ENCODE measurements around the gene POLR2E. TPM values are rescaled to one million over a fixed set of nuclear protein-coding genes. Genes with fewer than 3 reads are reported as not detected.

POLR2E gene
- total RNA-seq, 1 donor from 2014 or later = 265 TPM

- Mint-ChIP-seq H3K36me3 (ENCODE audit: low read depth) (peaks cover 7% of the 10 kb centered on the region), H3K4me3 (peak overlapping the region; percentile 80), H3K27ac (peak overlapping the region; percentile 55), H3K9me3 (no peaks in the 10 kb centered on the region), H3K4me1 (ENCODE audit: low read depth) (peaks cover 17% of the 10 kb centered on the region), H3K27me3 (ENCODE audit: insufficient read depth) (no peaks in the 10 kb centered on the region)
- intact Hi-C loops (cut with micrococcal nuclease) = no loop called here
- no peak for DNase-seq (ENCODE audit: low spot score)
These were observed 10.1 kb upstream of the POLR2E start for GRCh38 chr19:1105008-1105872.

DNA sequence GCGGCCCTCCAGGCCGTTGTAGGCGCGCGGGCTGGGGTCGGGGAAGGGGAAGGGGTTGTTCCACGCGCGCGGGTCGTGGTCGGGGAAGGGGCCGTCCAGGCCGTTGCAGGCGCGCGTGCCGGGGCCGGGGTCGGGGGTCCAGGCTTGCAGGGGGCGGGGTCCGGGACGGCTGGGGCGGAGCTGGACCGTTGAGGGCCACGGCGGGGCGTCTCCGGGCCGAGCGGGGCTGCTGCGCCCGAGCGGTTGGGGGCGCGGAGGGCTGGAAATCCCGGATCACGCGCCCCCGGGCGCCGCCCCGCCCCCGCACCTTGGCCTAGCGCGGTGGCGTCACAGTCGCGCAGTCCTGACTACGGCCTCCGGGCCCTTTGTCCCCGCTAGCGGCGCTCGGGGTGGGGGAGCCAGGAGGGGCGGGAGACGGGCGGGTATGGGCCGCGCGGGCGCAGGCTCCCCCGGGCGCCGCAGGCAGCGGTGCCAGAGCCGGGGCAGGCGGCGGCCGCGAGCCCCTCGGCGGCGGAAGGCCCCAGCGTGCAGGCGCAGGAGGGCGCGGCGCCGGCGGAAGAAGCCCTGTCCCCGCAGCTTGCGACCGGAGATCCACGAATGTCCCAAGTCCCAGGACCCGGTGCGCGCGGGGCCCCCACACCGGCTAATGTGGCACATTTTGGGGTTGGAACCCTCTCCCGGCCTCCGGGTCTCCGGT, 9.3 kb upstream of the POLR2E start:
- H3K4me3 Mint-ChIP-seq = peak overlapping the region; percentile 80
- H3K27ac Mint-ChIP-seq = peak overlapping the region; percentile 55
- DNase-seq (ENCODE audit: low spot score) = peak; percentile 71
- peaks cover 7% of the 10 kb centered on the region for H3K9me3 Mint-ChIP-seq
- H3K27me3 Mint-ChIP-seq (ENCODE audit: insufficient read depth) = peaks cover under 1% of the 10 kb centered on the region
- intact Hi-C loops (cut with micrococcal nuclease) = loop anchor here (1.0 to 5.0 kb wide), 3 partner anchors 28 to 83 kb away; partner anchors contain the start of genes ARHGAP45, RNU6-2 and TMEM259
- H3K36me3 Mint-ChIP-seq (ENCODE audit: low read depth) = peaks cover 13% of the 10 kb centered on the region
- peaks cover 24% of the 10 kb centered on the region for H3K4me1 Mint-ChIP-seq (ENCODE audit: low read depth)

DNA sequence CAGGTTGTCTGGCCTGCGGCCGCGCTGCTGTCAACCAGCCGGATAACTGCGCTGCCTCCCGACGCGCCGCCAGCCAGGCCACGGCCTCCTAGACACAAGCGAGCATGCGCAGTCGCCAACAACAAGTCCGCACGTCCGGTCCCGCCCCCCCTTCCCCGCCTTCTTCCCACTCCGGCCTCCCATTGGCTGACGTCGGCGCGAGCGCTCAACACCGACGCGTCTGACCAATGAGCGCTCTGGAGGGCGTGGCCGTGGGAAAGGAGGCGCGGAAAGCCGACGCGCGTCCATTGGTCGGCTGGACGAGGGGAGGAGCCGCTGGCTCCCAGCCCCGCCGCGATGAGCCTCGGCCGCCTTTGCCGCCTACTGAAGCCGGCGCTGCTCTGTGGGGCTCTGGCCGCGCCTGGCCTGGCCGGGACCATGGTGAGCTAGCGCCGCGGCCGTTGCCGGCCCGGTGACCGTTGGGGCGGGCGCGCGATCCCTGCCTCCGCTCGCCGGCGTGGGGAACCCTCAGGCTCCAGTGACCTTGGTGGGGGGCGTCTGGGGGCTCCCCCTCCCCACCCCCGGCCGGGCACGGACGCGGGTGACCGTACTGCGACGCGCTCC, 8.6 kb upstream of the POLR2E start, which contains the start of gene GPX4:
GPX4 (plus strand) TSS at position 287 of the 603 bp plus-strand sequence; CDS start at position 337, 50 bp downstream.
- Mint-ChIP-seq H3K36me3 (ENCODE audit: low read depth) (peaks cover 14% of the 10 kb centered on the region), H3K27ac (peak within 1 kb of the TSS; percentile 90), H3K27me3 (ENCODE audit: insufficient read depth) (peaks cover 2% of the 10 kb centered on the region), H3K4me1 (ENCODE audit: low read depth) (peaks cover 30% of the 10 kb centered on the region), H3K4me3 (peak within 1 kb of the TSS; percentile 80), H3K9me3 (peaks cover 8% of the 10 kb centered on the region)
- DNase-seq (ENCODE audit: low spot score) = peak; percentile 96
- intact Hi-C loops (cut with micrococcal nuclease) = loop anchor here (1.0 to 5.0 kb wide), 7 partner anchors 9 to 137 kb away; partner anchors contain the start of genes ABCA7, ARHGAP45, ATP5F1D and CNN2

- no peak for DNase-seq (ENCODE audit: low spot score)
- Mint-ChIP-seq H3K36me3 (ENCODE audit: low read depth) (peaks cover 12% of the 10 kb centered on the region), H3K27me3 (ENCODE audit: insufficient read depth) (peaks cover 2% of the 10 kb centered on the region), H3K4me3 (peak overlapping the region; percentile 76), H3K4me1 (ENCODE audit: low read depth) (peaks cover 36% of the 10 kb centered on the region), H3K9me3 (peaks cover 8% of the 10 kb centered on the region), H3K27ac (peak overlapping the region; percentile 90)
- intact Hi-C loops (cut with micrococcal nuclease) = loop anchor here (1.0 to 5.0 kb wide), 5 partner anchors 8 to 138 kb away; partner anchors contain the start of genes ABCA7, ARHGAP45, ATP5F1D and CNN2
These were observed 8.0 kb upstream of the POLR2E start for GRCh38 chr19:1103132-1103707.

- peaks cover 8% of the 10 kb centered on the region for H3K9me3 Mint-ChIP-seq
- H3K4me3 Mint-ChIP-seq = peak overlapping the region; percentile 76
- intact Hi-C loops (cut with micrococcal nuclease) = loop anchor here (1.0 to 5.0 kb wide), 5 partner anchors 7 to 138 kb away; partner anchors contain the start of genes ABCA7, ARHGAP45, ATP5F1D and CNN2
- peaks cover 12% of the 10 kb centered on the region for H3K36me3 Mint-ChIP-seq (ENCODE audit: low read depth)
- H3K4me1 Mint-ChIP-seq (ENCODE audit: low read depth) = peaks cover 43% of the 10 kb centered on the region
- DNase-seq (ENCODE audit: low spot score) = peak; percentile 39
- peak overlapping the region; percentile 90 for H3K27ac Mint-ChIP-seq
- H3K27me3 Mint-ChIP-seq (ENCODE audit: insufficient read depth) = peaks cover 2% of the 10 kb centered on the region
These were observed 7.4 kb upstream of the POLR2E start for GRCh38 chr19:1102407-1103131.

DNA sequence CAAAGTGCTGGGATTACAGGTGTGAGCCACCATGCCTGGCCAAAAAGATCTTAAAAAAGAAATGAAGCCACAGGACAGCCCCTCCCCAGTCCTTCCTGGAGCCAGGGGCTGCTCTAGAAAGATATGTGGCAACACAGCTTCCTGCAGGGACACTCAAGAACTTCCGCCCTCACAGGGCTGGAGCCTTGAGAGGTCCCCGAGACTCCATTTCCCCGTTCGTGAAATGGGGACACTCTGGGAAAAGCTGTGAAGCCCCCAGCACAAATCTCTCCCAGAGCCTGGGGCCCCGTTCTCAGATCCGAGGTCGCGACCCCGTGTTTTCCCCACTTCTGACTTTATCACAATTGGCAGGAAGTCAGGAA, 6.1 kb upstream of the POLR2E start:
- intact Hi-C loops (cut with micrococcal nuclease) = loop anchor here (5.0 kb wide), 1 partner anchor 34 kb away; the partner anchor contains the start of gene ARHGAP45
- Mint-ChIP-seq H3K27me3 (ENCODE audit: insufficient read depth) (peaks cover 2% of the 10 kb centered on the region), H3K4me1 (ENCODE audit: low read depth) (peaks cover 46% of the 10 kb centered on the region), H3K9me3 (peaks cover 8% of the 10 kb centered on the region), H3K36me3 (ENCODE audit: low read depth) (peaks cover 8% of the 10 kb centered on the region), H3K4me3 (peak overlapping the region; percentile 33), H3K27ac (peak overlapping the region; percentile 74)
- DNase-seq (ENCODE audit: low spot score) = no peak

DNA sequence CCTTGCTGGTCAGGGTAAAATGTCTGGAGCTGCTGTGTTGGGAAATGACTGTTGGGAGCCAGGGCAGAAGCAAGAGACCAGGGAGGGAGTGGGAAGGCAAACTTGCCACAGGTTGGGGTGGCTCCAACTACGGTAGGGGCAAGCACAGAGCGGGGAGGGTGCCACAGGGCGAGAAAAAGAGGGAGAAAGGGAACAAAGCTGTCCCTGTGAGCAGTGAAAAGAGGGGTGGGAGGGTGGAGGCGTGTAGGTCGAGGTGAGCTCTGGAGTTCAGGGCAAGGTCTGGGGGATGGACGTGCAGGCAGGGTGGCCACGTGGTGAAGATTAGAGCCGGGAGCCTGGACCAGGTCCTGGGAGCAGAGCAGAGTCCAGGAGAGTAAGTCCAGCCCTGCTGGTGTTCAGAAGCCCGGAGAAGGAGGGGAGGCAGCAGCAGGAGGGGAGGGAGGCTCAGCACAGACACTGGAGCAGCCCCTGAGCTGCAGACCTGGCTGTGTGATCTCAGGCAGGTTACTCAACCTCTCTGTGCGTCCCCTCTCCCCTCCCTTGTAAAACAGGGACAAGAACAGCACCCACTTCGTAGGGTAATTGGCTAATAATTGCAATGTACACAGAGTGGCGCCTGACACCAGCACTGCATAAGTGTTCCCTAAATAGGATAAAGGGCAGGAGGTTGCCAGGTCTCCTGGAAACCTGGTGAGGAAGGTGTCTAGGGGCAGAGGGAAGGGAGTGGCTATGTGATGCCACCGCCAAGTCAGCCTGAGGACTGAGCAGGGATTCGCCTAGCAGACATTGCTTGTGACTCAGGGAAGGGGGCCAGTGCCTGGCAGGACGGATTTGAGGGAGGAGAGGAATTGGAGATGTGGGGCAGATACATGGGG, 3.2 kb upstream of the POLR2E start:
- peaks cover 58% of the 10 kb centered on the region for H3K4me1 Mint-ChIP-seq (ENCODE audit: low read depth)
- DNase-seq (ENCODE audit: low spot score) = no peak
- H3K4me3 Mint-ChIP-seq = peak overlapping the region; percentile 43
- peak overlapping the region; percentile 78 for H3K27ac Mint-ChIP-seq
- peaks cover 8% of the 10 kb centered on the region for H3K9me3 Mint-ChIP-seq
- peaks cover 9% of the 10 kb centered on the region for H3K36me3 Mint-ChIP-seq (ENCODE audit: low read depth)
- intact Hi-C loops (cut with micrococcal nuclease) = loop anchor here (1.0 kb wide), 3 partner anchors 21 to 91 kb away; no protein-coding TSS in a partner anchor
- H3K27me3 Mint-ChIP-seq (ENCODE audit: insufficient read depth) = peaks cover 2% of the 10 kb centered on the region

- Mint-ChIP-seq H3K9me3 (peaks cover 8% of the 10 kb centered on the region), H3K4me3 (no peak overlapping the region), H3K4me1 (ENCODE audit: low read depth) (peaks cover 57% of the 10 kb centered on the region), H3K36me3 (ENCODE audit: low read depth) (peaks cover 10% of the 10 kb centered on the region), H3K27ac (peak overlapping the region; percentile 78), H3K27me3 (ENCODE audit: insufficient read depth) (peaks cover 2% of the 10 kb centered on the region)
- no peak for DNase-seq (ENCODE audit: low spot score)
- intact Hi-C loops (cut with micrococcal nuclease) = no loop called here
These were observed 2.6 kb upstream of the POLR2E start for GRCh38 chr19:1097810-1098176.

GRCh38 chr19:1094655-1094977, 559 bp downstream of the POLR2E start:
- intact Hi-C loops (cut with micrococcal nuclease) = no loop called here
- Mint-ChIP-seq H3K27me3 (ENCODE audit: insufficient read depth) (peaks cover 2% of the 10 kb centered on the region), H3K9me3 (peaks cover 3% of the 10 kb centered on the region), H3K36me3 (ENCODE audit: low read depth) (peaks cover 5% of the 10 kb centered on the region), H3K27ac (peak overlapping the region; percentile 84), H3K4me1 (ENCODE audit: low read depth) (peaks cover 36% of the 10 kb centered on the region), H3K4me3 (peak overlapping the region; percentile 94)
- no peak for DNase-seq (ENCODE audit: low spot score)

DNA sequence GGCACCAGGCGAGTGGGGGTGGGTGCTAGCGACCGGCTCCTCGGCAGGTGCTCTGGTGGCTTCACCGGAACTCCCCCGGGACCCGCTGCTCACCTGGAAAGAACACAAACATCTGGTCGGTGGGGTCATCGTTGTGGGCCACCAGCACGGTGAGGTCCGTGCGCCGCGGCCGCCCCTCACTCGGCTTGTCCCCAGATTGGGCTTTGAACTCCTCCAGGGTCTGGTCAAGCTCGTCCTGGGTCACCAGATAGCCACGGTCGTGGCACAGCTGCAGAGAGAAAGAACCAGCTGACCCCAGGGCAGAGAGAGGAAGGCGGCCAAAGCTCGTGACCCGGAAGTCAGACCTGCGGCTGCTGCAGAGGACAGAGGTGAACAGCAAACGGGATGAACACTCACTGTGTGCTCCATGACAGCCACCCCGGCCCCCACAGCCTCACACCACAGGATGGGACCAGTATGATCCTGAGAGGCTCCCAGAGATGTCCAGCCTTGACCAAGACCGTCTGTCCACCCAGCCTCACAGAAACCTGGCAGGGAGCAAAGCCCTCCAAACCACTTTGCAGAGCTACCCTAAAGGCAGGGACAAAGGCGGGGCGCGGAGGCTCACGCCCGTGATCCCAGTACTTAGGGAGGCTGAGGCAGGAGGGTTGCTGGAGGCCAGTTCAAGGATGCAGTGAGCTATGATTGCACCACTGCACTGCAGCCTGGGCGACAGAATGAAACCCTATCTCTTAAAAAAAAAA, 1.2 kb downstream of the POLR2E start:
- Mint-ChIP-seq H3K36me3 (ENCODE audit: low read depth) (peaks cover 3% of the 10 kb centered on the region), H3K27ac (peak overlapping the region; percentile 84), H3K9me3 (no peaks in the 10 kb centered on the region), H3K27me3 (ENCODE audit: insufficient read depth) (no peaks in the 10 kb centered on the region), H3K4me3 (peak overlapping the region; percentile 94), H3K4me1 (ENCODE audit: low read depth) (peaks cover 30% of the 10 kb centered on the region)
- DNase-seq (ENCODE audit: low spot score) = no peak
- intact Hi-C loops (cut with micrococcal nuclease) = no loop called here

DNA sequence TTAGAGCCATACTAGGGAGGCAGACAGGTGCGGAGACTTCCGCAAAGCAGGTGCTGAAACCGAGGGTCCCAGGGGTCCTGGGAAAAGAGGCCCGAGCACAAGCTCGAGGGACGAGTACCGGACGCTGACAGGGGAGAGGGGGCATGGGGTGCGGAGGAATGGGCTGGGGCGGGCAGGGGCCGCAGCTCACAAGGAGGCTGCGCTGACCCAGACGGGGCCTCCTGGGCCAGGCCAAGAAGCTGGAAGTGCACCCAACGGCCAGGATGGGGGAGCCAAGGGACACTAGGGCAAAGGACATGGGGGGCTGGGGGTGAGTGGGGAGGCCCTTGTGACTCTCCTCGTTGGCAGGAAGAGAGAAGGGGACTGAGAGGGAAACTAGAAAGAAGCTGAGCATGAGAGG, 1.8 kb downstream of the POLR2E start:
- intact Hi-C loops (cut with micrococcal nuclease) = no loop called here
- no peak for DNase-seq (ENCODE audit: low spot score)
- Mint-ChIP-seq H3K36me3 (ENCODE audit: low read depth) (peaks cover 3% of the 10 kb centered on the region), H3K27ac (peak overlapping the region; percentile 55), H3K4me3 (peak overlapping the region; percentile 94), H3K9me3 (no peaks in the 10 kb centered on the region), H3K27me3 (ENCODE audit: insufficient read depth) (no peaks in the 10 kb centered on the region), H3K4me1 (ENCODE audit: low read depth) (peaks cover 23% of the 10 kb centered on the region)

Data from activated T-helper 1 cell treated with anti-CD3 and anti-CD28 coated beads, Interleukin-12 subunit alpha, Interleukin-12 subunit beta, Interleukin-2, Interleukin-4 antibody, amounts not matched to agents 30 ng/mL and 10 ng/mL and 1 ng/mL, durations not matched to agents 14 hours and 24 hours and 36 hours (primary cell).